ENCODE results near the gene BRD3.

- TF ChIP-seq CTCF (IDR thresholded peaks at IDR 0.05) (no peak), POLR2A (IDR thresholded peaks at IDR 0.05) (no peak), EP300 (IDR thresholded peaks at IDR 0.05) (no peak), POLR2AphosphoS5 (IDR thresholded peaks at IDR 0.05) (peak in 1 of 2 donors; percentile 34)
These were observed 77.2 kb downstream of the BRD3 start for GRCh38 chr9:133990366-133991213.
